C4-2B (cell line): ENCODE results near the gene MEIOC.
"Not testable (repeated sequence)": the region's sequence is repeated elsewhere in the genome, so short reads cannot be mapped to it uniquely, and the experiment has no call there.

Experiments
- ZFX ChIP-seq: fragments of 450-650 bp; IDR thresholded peaks from 2 replicates; pipeline ENCODE4 v1.6.1; 2017
- TF ChIP-seq, protein P1 (sequence below): fragments of 450-650 bp; conservative IDR thresholded peaks from 2 replicates; pipeline ENCODE4 v1.5.1; 2017; ENCODE audit warnings: mild to moderate bottlenecking

- TF ChIP-seq, protein P1, sequence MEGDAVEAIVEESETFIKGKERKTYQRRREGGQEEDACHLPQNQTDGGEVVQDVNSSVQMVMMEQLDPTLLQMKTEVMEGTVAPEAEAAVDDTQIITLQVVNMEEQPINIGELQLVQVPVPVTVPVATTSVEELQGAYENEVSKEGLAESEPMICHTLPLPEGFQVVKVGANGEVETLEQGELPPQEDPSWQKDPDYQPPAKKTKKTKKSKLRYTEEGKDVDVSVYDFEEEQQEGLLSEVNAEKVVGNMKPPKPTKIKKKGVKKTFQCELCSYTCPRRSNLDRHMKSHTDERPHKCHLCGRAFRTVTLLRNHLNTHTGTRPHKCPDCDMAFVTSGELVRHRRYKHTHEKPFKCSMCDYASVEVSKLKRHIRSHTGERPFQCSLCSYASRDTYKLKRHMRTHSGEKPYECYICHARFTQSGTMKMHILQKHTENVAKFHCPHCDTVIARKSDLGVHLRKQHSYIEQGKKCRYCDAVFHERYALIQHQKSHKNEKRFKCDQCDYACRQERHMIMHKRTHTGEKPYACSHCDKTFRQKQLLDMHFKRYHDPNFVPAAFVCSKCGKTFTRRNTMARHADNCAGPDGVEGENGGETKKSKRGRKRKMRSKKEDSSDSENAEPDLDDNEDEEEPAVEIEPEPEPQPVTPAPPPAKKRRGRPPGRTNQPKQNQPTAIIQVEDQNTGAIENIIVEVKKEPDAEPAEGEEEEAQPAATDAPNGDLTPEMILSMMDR, result not testable (repeated sequence)
- not testable (repeated sequence) for TF ChIP-seq ZFX
Measured at GRCh38 chr17:44700288-44700687, 44.0 kb downstream of the MEIOC start.
